Loucy (cell line): Measurements from ENCODE around the gene LOXL1.

Experiments
- CTCF ChIP-seq: fragments of 200-600 bp; sonication (generic); conservative IDR thresholded peaks from 2 replicates; pipeline ENCODE4 v1.5.1; 2014; ENCODE audit warnings: mild to moderate bottlenecking, antibody characterized with exemption, low read length
- EZH2phosphoT487 ChIP-seq: fragments of 200-600 bp; IDR thresholded peaks from 2 replicates; pipeline ENCODE4 v1.6.1; 2018; ENCODE audit warnings: antibody characterized with exemption, mild to moderate bottlenecking, moderate library complexity, borderline replicate concordance

GRCh38 chr15:73991726-73992593 lies 65.7 kb downstream of the LOXL1 start, which contains the start of gene STOML1:
- TF ChIP-seq CTCF (peak; percentile 79), EZH2phosphoT487 (no peak)
